DND-41 (cell line): Measurements from ENCODE around the gene UBE3B.

Source experiments
- ATAC-seq: fragments of 200-7000 bp; cut with Tn5 transposase; 3 replicates; pipeline ENCODE4 v1.9.1; 2021; ENCODE audit warnings: low read depth; ENCODE audit not compliant: insufficient read depth
- DNase-seq: peaks from one replicate; pipeline ENCODE4 v3.0.0-alpha.2; 2020
- H2AFZ ChIP-seq: 2 replicates; pipeline ENCODE4 v1.6.0; 2012; ENCODE audit warnings: low read depth, low read length
- H3K27ac ChIP-seq: 2 replicates; pipeline ENCODE4 v1.5.1; 2012; ENCODE audit warnings: low read length, inconsistent platforms
- H3K27me3 ChIP-seq: fragments of 200-600 bp; sonication (generic); 2 replicates; pipeline ENCODE4 v1.6.0; 2012; ENCODE audit warnings: low read length, mild to moderate bottlenecking, inconsistent platforms; ENCODE audit not compliant: insufficient read depth, poor library complexity
- H3K36me3 ChIP-seq: 2 replicates; pipeline ENCODE4 v1.5.1; 2012; ENCODE audit warnings: low read length, inconsistent platforms; ENCODE audit not compliant: insufficient read depth
- H3K4me1 ChIP-seq: 2 replicates; pipeline ENCODE4 v1.5.1; 2012; ENCODE audit warnings: mild to moderate bottlenecking, low read length; ENCODE audit not compliant: insufficient read depth
- H3K4me2 ChIP-seq: 2 replicates; pipeline ENCODE4 v1.6.0; 2012; ENCODE audit warnings: mild to moderate bottlenecking, moderate library complexity, low read length, inconsistent platforms; ENCODE audit not compliant: insufficient read depth
- H3K4me3 ChIP-seq, 2 experiments: fragments of 200-600 bp in 1 of 2; shearing (Covaris generic) in 1 of 2; 2 replicates each; pipeline ENCODE4 v1.5.1; 2012 to 2016; ENCODE audit warnings: inconsistent platforms in 2 of 2, low read length in 2 of 2, mild to moderate bottlenecking in 2 of 2, low read depth in 1 of 2, moderate library complexity in 1 of 2
- H3K79me2 ChIP-seq: 2 replicates; pipeline ENCODE4 v1.6.0; 2012; ENCODE audit warnings: low read length, inconsistent platforms; ENCODE audit not compliant: insufficient read depth
- H3K9ac ChIP-seq: 2 replicates; pipeline ENCODE4 v1.6.0; 2012; ENCODE audit warnings: low read depth, mild to moderate bottlenecking, inconsistent platforms, low read length, moderate library complexity
- H3K9me3 ChIP-seq: 2 replicates; pipeline ENCODE4 v1.5.1; 2012; ENCODE audit warnings: low read length, moderate library complexity, mild to moderate bottlenecking, inconsistent platforms; ENCODE audit not compliant: insufficient read depth, severe bottlenecking
- H4K20me1 ChIP-seq: 2 replicates; pipeline ENCODE4 v1.6.0; 2012; ENCODE audit warnings: low read length; ENCODE audit not compliant: insufficient read depth
- CTCF ChIP-seq: IDR thresholded peaks from 2 replicates; pipeline ENCODE4 v1.5.1; 2012; ENCODE audit warnings: borderline replicate concordance, low read length, moderate library complexity, mild to moderate bottlenecking; ENCODE audit not compliant: poor library complexity, severe bottlenecking; ENCODE audit errors: extremely low read depth
- EZH2 ChIP-seq: IDR thresholded peaks from 3 replicates; pipeline ENCODE4 v1.6.1; 2012; ENCODE audit warnings: borderline replicate concordance, low read depth, mild to moderate bottlenecking, moderate library complexity, low read length, inconsistent platforms; ENCODE audit not compliant: severe bottlenecking

UBE3B gene

DNA sequence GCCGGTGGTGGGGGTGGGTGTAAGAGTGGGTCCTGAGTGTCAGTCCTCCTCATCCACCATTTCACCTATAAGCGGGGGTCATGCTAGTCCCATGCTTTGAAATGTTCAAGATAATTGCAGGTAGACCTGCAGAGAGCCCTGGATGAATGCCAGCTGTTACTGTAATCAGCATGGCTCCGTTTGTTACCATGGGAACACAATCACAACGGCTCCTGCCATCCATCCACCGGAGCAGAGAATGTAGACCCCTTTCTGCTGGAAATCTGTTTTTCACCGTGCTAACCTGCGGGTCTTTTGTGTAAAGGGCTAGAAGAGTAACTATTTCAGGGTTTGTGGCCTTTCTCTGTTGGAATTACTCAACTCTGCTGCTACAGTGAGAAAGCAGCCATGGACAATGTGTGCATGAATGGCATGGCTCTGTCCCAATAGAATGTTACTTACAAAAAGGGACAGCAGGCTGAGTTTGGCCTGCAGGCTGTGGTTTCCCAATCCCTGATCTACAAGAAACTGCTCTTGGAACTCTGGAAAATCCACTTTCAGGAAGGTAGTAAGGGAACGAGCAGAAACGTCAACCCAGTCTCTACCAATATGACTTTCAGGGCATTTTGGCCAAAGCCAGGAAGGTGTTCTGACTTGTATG, 36.5 kb upstream of the UBE3B start:
- Histone ChIP-seq H3K9ac (no peak overlapping the region), H3K4me2 (no peak overlapping the region), H2AFZ (no peak overlapping the region), H3K4me1 (no peaks in the 10 kb centered on the region), H3K27me3 (no peaks in the 10 kb centered on the region), H3K79me2 (no peaks in the 10 kb centered on the region), H3K9me3 (no peaks in the 10 kb centered on the region), H3K27ac (no peak overlapping the region), H3K36me3 (peaks cover 5% of the 10 kb centered on the region; the same call in 1 of the 2 replicates), H4K20me1 (no peaks in the 10 kb centered on the region), H3K4me3 (no peak overlapping the region)
- TF ChIP-seq CTCF (no peak), EZH2 (no peak)
- DNase-seq (no peak), ATAC-seq (no peak)

GRCh38 chr12:109443794-109444193, 33.6 kb upstream of the UBE3B start:
- Histone ChIP-seq H3K4me3 (no peak overlapping the region), H3K79me2 (no peaks in the 10 kb centered on the region), H3K9me3 (no peaks in the 10 kb centered on the region), H3K9ac (no peak overlapping the region), H4K20me1 (peaks cover 5% of the 10 kb centered on the region; the same call in 1 of the 2 replicates), H3K36me3 (peaks cover 28% of the 10 kb centered on the region), H3K4me1 (no peaks in the 10 kb centered on the region), H3K27me3 (no peaks in the 10 kb centered on the region), H2AFZ (no peak overlapping the region), H3K27ac (no peak overlapping the region), H3K4me2 (no peak overlapping the region)
- no peak for DNase-seq
- no peak for TF ChIP-seq EZH2
- no peak for TF ChIP-seq CTCF
- ATAC-seq: no peak

GRCh38 chr12:109444259-109444658, 33.2 kb upstream of the UBE3B start:
- no peak for DNase-seq

More at GRCh38 chr12:109444259-109444658, 33.2 kb upstream of the UBE3B start:
- Histone ChIP-seq H4K20me1 (peaks cover 8% of the 10 kb centered on the region; the same call in 1 of the 2 replicates), H3K79me2 (no peaks in the 10 kb centered on the region), H3K9me3 (no peaks in the 10 kb centered on the region), H2AFZ (no peak overlapping the region), H3K4me2 (no peak overlapping the region), H3K9ac (no peak overlapping the region), H3K27ac (no peak overlapping the region), H3K4me1 (no peaks in the 10 kb centered on the region), H3K27me3 (no peaks in the 10 kb centered on the region), H3K36me3 (peaks cover 32% of the 10 kb centered on the region), H3K4me3 (no peak overlapping the region)
- TF ChIP-seq EZH2: no peak
- TF ChIP-seq CTCF: no peak
- no peak for ATAC-seq
